Measurements from ENCODE around the gene SUPT3H.

SUPT3H gene

DNA sequence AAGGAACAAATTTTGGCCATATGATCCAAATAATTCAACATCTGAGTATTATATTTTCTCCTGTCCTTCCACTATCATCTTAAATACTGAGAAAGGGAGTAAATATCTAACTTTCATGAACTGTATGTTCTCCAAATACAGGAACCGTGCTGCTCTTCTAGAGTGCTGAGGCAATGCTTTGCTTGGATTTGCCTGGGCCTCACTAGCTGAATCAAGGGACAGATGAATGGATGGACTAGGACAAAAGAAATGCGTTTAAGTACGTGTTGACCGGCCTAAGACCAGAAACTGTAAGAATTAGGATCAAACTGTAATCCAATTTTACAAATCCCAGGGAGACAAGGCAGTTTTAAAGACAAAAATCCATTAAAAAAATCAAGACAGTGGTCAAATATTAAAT lies 412.0 kb downstream of the SUPT3H start:
- Histone ChIP-seq H3K9me3 (ENCODE audit: control insufficient read depth, low read length) (no peaks in the 10 kb centered on the region), H3K36me3 (ENCODE audit: control insufficient read depth, insufficient read depth, low read length) (no peaks in the 10 kb centered on the region), H3K4me3 (ENCODE audit: low read length) (no peak overlapping the region), H3K27me3 (ENCODE audit: control insufficient read depth, insufficient read depth, low read length) (no peaks in the 10 kb centered on the region), H3K4me1 (ENCODE audit: control insufficient read depth, insufficient read depth, low read length) (no peaks in the 10 kb centered on the region), H3K9ac (ENCODE audit: low read length) (no peak overlapping the region)

GRCh38 chr6:44960898-44961297 lies 416.8 kb downstream of the SUPT3H start:
- Histone ChIP-seq H3K27me3 (ENCODE audit: control insufficient read depth, insufficient read depth, low read length) (no peaks in the 10 kb centered on the region), H3K4me1 (ENCODE audit: control insufficient read depth, insufficient read depth, low read length) (no peaks in the 10 kb centered on the region)

GRCh38 chr6:44959651-44960050 lies 418.1 kb downstream of the SUPT3H start:
- Histone ChIP-seq H3K9me3 (ENCODE audit: control insufficient read depth, low read length) (no peaks in the 10 kb centered on the region), H3K27me3 (ENCODE audit: control insufficient read depth, insufficient read depth, low read length) (no peaks in the 10 kb centered on the region), H3K4me3 (ENCODE audit: low read length) (no peak overlapping the region), H3K9ac (ENCODE audit: low read length) (no peak overlapping the region), H3K4me1 (ENCODE audit: control insufficient read depth, insufficient read depth, low read length) (no peaks in the 10 kb centered on the region), H3K36me3 (ENCODE audit: control insufficient read depth, insufficient read depth, low read length) (no peaks in the 10 kb centered on the region)

More at GRCh38 chr6:44960898-44961297, 416.8 kb downstream of the SUPT3H start:
- Histone ChIP-seq H3K4me3 (ENCODE audit: low read length) (no peak overlapping the region), H3K9me3 (ENCODE audit: control insufficient read depth, low read length) (no peaks in the 10 kb centered on the region), H3K9ac (ENCODE audit: low read length) (no peak overlapping the region), H3K36me3 (ENCODE audit: control insufficient read depth, insufficient read depth, low read length) (no peaks in the 10 kb centered on the region)

DNA sequence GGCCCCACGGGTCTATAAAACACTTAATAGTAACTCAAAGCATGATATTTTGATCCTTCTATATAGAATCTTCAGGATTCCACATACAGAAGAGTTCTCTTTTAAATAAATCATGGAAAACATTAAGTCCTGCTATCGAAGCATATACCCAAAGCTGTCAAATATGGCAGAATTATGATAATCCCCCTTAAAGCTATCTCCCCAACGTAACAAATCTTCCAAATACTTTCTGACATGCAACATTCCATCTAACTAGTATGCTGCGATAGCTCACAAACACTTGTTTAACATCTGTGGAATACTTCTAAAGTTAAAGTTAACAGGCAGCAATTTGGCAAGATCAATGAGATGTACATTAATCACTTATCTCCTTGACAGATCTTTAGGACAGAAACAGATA lies 420.6 kb downstream of the SUPT3H start:
- H3K4me3 ChIP-seq (ENCODE audit: low read length): no peak overlapping the region
- H3K9ac ChIP-seq (ENCODE audit: low read length): no peak overlapping the region
- no peaks in the 10 kb centered on the region for H3K27me3 ChIP-seq (ENCODE audit: control insufficient read depth, insufficient read depth, low read length)
- H3K36me3 ChIP-seq (ENCODE audit: control insufficient read depth, insufficient read depth, low read length): no peaks in the 10 kb centered on the region
- no peaks in the 10 kb centered on the region for H3K4me1 ChIP-seq (ENCODE audit: control insufficient read depth, insufficient read depth, low read length)
- no peaks in the 10 kb centered on the region for H3K9me3 ChIP-seq (ENCODE audit: control insufficient read depth, low read length)

DNA sequence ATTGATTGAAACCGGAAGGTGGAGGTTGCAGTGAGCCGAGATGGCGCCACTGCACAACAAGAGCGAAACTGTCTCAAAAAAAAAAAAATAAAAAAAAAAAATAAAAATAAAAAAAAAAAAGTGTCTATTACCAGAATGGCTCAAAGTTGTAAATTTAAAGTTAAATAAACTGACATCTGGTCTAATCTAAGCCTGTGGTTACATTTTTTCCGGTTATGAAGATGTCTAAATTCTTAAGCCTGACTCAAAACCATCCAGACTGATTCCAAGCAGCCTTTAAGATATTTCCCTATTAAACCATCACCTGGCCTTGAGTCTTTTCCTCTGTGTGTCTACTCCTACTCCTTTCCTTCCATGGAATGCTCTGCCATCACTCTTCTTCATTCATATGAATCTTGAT lies 421.3 kb downstream of the SUPT3H start:
- Histone ChIP-seq H3K9me3 (ENCODE audit: control insufficient read depth, low read length) (no peaks in the 10 kb centered on the region), H3K9ac (ENCODE audit: low read length) (no peak overlapping the region), H3K36me3 (ENCODE audit: control insufficient read depth, insufficient read depth, low read length) (no peaks in the 10 kb centered on the region), H3K27me3 (ENCODE audit: control insufficient read depth, insufficient read depth, low read length) (no peaks in the 10 kb centered on the region), H3K4me1 (ENCODE audit: control insufficient read depth, insufficient read depth, low read length) (no peaks in the 10 kb centered on the region), H3K4me3 (ENCODE audit: low read length) (no peak overlapping the region)

GRCh38 chr6:44955145-44955544 lies 422.6 kb downstream of the SUPT3H start:
- Histone ChIP-seq H3K27me3 (ENCODE audit: control insufficient read depth, insufficient read depth, low read length) (no peaks in the 10 kb centered on the region), H3K4me1 (ENCODE audit: control insufficient read depth, insufficient read depth, low read length) (no peaks in the 10 kb centered on the region), H3K36me3 (ENCODE audit: control insufficient read depth, insufficient read depth, low read length) (no peaks in the 10 kb centered on the region), H3K4me3 (ENCODE audit: low read length) (no peak overlapping the region), H3K9ac (ENCODE audit: low read length) (no peak overlapping the region), H3K9me3 (ENCODE audit: control insufficient read depth, low read length) (no peaks in the 10 kb centered on the region)

DNA sequence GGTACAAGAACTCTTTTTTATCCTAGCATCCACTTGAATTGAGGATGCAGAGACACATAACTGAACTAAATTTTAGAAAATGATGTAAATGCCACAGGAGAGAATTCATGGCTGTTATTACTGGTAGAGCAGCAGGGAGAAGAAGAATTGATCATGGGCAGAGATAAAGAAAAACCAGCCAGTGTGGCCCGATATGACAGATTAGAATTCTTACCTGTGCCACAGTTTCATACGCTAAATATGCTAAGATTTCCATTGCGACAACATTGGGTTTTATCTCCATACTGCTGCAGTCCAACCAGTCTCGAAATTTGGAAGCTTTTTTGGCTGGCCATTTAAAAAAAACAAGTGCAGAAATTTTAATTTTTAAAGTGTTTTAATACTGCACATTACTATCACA lies 423.5 kb downstream of the SUPT3H start:
- no peaks in the 10 kb centered on the region for H3K4me1 ChIP-seq (ENCODE audit: control insufficient read depth, insufficient read depth, low read length)
- no peak overlapping the region for H3K4me3 ChIP-seq (ENCODE audit: low read length)
- H3K9ac ChIP-seq (ENCODE audit: low read length): no peak overlapping the region
- no peaks in the 10 kb centered on the region for H3K27me3 ChIP-seq (ENCODE audit: control insufficient read depth, insufficient read depth, low read length)
- no peaks in the 10 kb centered on the region for H3K36me3 ChIP-seq (ENCODE audit: control insufficient read depth, insufficient read depth, low read length)
- no peaks in the 10 kb centered on the region for H3K9me3 ChIP-seq (ENCODE audit: control insufficient read depth, low read length)

DNA sequence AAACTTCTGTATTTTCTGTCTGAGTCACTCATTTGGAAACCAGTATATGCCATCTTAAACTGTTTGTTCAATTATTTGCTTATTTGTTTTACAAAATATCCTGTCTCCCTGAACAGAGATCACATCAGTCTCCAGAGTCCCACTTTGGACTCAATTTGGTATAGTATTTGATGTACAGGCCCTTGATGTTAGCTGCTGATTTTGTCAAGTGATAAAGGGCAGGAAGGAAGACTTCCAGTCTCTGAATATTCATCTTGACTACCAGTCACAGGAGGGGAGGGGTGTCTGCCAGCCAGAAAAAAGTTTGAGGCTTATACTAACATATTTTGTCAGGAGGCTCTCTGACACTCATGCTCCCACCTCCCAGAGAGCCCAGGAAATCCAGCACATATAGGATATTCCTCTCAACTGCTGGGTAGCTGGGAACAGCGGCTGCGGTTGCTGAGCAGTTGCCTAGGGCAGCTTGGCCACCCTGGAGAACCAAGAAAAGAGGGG lies 426.4 kb downstream of the SUPT3H start:
- Histone ChIP-seq H3K9me3 (ENCODE audit: control insufficient read depth, low read length) (no peaks in the 10 kb centered on the region), H3K9ac (ENCODE audit: low read length) (no peak overlapping the region), H3K4me1 (ENCODE audit: control insufficient read depth, insufficient read depth, low read length) (no peaks in the 10 kb centered on the region), H3K27me3 (ENCODE audit: control insufficient read depth, insufficient read depth, low read length) (no peaks in the 10 kb centered on the region), H3K4me3 (ENCODE audit: low read length) (no peak overlapping the region), H3K36me3 (ENCODE audit: control insufficient read depth, insufficient read depth, low read length) (no peaks in the 10 kb centered on the region)

DNA sequence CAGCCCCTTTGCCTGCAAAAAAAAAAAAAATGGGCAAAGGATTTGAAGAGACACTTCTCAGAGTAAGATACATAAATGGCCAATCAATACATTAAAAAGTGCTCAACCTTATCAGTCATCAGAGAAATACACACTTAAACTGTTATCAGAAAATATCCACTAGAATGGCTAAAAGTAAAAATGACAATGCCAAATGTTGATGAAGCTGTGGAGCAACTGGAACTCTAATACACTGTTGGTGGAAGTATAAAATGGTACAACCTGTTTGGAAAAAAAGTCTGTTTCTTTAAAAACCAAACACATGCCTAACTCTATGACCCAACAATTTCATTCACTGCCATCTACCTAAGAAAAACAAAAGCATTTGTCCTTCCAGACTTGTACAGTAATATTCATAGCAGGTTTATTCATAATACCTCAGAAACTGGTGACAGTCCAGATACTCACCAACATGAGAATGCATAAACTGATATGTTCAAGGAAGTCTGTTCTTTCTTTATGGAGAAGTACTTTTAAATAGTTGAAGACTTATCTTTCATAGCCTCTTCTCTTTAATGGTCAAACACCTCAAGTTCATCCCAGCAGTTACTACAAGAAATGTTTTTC lies 428.0 kb downstream of the SUPT3H start:
- no peaks in the 10 kb centered on the region for H3K27me3 ChIP-seq (ENCODE audit: control insufficient read depth, insufficient read depth, low read length)

DNA sequence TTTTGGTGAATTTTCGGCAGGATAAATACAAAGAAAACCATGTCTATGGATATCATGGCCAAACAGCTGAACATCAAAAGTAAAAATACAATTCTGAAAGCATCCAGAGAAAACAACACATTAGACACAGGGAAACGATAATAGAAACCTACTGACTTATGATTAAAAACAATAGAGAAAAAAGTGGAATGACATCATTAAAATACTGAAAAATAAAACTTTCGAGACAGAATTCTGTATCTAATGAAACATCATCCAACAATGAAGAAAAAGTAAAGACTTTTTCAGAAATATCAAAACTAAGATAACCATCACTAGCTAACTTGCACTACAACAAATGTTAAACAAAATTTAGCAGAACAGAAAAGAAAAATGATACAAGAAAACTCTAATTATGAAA lies 434.2 kb downstream of the SUPT3H start:
- no peaks in the 10 kb centered on the region for H3K27me3 ChIP-seq (ENCODE audit: control insufficient read depth, insufficient read depth, low read length)

More for the DNA sequence above, 428.0 kb downstream of the SUPT3H start:
- Histone ChIP-seq H3K9ac (ENCODE audit: low read length) (no peak overlapping the region), H3K4me1 (ENCODE audit: control insufficient read depth, insufficient read depth, low read length) (no peaks in the 10 kb centered on the region), H3K9me3 (ENCODE audit: control insufficient read depth, low read length) (no peaks in the 10 kb centered on the region), H3K36me3 (ENCODE audit: control insufficient read depth, insufficient read depth, low read length) (no peaks in the 10 kb centered on the region), H3K4me3 (ENCODE audit: low read length) (no peak overlapping the region)

GRCh38 chr6:44942798-44943197 lies 434.9 kb downstream of the SUPT3H start:
- H3K4me3 ChIP-seq (ENCODE audit: low read length): no peak overlapping the region
- no peaks in the 10 kb centered on the region for H3K27me3 ChIP-seq (ENCODE audit: control insufficient read depth, insufficient read depth, low read length)
- no peak overlapping the region for H3K9ac ChIP-seq (ENCODE audit: low read length)
- H3K4me1 ChIP-seq (ENCODE audit: control insufficient read depth, insufficient read depth, low read length): no peaks in the 10 kb centered on the region
- no peaks in the 10 kb centered on the region for H3K36me3 ChIP-seq (ENCODE audit: control insufficient read depth, insufficient read depth, low read length)
- no peaks in the 10 kb centered on the region for H3K9me3 ChIP-seq (ENCODE audit: control insufficient read depth, low read length)

More for the DNA sequence above, 434.2 kb downstream of the SUPT3H start:
- Histone ChIP-seq H3K4me1 (ENCODE audit: control insufficient read depth, insufficient read depth, low read length) (no peaks in the 10 kb centered on the region), H3K36me3 (ENCODE audit: control insufficient read depth, insufficient read depth, low read length) (no peaks in the 10 kb centered on the region), H3K4me3 (ENCODE audit: low read length) (no peak overlapping the region), H3K9me3 (ENCODE audit: control insufficient read depth, low read length) (no peaks in the 10 kb centered on the region), H3K9ac (ENCODE audit: low read length) (no peak overlapping the region)

DNA sequence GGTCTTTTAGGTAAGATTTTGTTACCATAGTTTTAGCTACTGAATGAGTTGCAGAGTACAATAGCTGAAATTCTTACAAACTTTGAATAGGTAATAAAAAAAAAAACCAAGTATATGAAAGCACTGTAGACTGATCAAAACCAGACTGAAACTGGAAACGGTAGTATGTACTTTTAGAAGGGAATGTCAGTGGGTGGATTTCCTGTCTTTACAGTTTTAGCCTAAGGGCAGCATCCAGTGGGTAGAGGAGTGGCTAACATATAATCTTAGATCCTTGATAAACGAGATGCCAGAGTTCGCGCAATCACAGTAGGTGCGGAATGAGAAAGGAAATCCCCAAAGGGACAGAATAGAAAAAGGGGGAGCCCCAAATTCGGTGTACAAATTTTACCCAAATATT lies 435.5 kb downstream of the SUPT3H start:
- Histone ChIP-seq H3K27me3 (ENCODE audit: control insufficient read depth, insufficient read depth, low read length) (no peaks in the 10 kb centered on the region), H3K9ac (ENCODE audit: low read length) (no peak overlapping the region), H3K4me3 (ENCODE audit: low read length) (no peak overlapping the region)

DNA sequence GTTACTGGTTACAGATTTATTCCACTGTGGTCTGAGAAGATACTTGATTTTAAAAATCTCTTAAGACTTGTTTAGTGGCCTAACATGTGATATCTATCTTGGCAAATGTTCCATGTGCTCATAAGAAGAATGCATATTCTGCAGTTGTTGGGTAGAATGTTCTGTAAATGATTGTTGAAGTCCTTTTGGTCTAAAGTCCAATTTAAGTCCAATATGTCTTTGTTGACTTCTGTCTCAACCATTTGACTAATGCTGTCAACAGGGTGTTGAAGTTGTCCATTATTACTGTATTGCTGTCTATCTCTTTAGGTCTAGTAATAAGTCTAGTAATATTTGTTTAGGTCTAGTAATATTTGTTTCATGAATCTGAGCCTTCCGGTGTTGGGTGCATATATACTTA lies 437.4 kb downstream of the SUPT3H start:
- H3K9me3 ChIP-seq (ENCODE audit: control insufficient read depth, low read length): no peaks in the 10 kb centered on the region
- H3K27me3 ChIP-seq (ENCODE audit: control insufficient read depth, insufficient read depth, low read length): no peaks in the 10 kb centered on the region
- no peaks in the 10 kb centered on the region for H3K36me3 ChIP-seq (ENCODE audit: control insufficient read depth, insufficient read depth, low read length)
- H3K4me3 ChIP-seq (ENCODE audit: low read length): no peak overlapping the region
- H3K9ac ChIP-seq (ENCODE audit: low read length): no peak overlapping the region
- no peaks in the 10 kb centered on the region for H3K4me1 ChIP-seq (ENCODE audit: control insufficient read depth, insufficient read depth, low read length)

More for the DNA sequence above, 435.5 kb downstream of the SUPT3H start:
- H3K4me1 ChIP-seq (ENCODE audit: control insufficient read depth, insufficient read depth, low read length): no peaks in the 10 kb centered on the region
- H3K9me3 ChIP-seq (ENCODE audit: control insufficient read depth, low read length): no peaks in the 10 kb centered on the region
- no peaks in the 10 kb centered on the region for H3K36me3 ChIP-seq (ENCODE audit: control insufficient read depth, insufficient read depth, low read length)

All from mucosa of stomach (tissue), 1 donor.